IMR-90 (cell line): ENCODE results near the gene TPR.

Experiments used
- BHLHE40 ChIP-seq: fragments of 150-350 bp; IDR thresholded peaks from 2 replicates; pipeline ENCODE4 v1.6.1; 2016; ENCODE audit warnings: mild to moderate bottlenecking, low read depth, low read length
- CEBPB ChIP-seq: IDR thresholded peaks from 2 replicates; pipeline ENCODE4 v1.6.1; 2012; ENCODE audit warnings: low read depth, low read length, improper control_type of control experiment
- CHD1 ChIP-seq: IDR thresholded peaks from 2 replicates; pipeline ENCODE4 v1.6.1; 2012; ENCODE audit warnings: low read depth, low read length, improper control_type of control experiment
- MAZ ChIP-seq: IDR thresholded peaks from 2 replicates; pipeline ENCODE4 v1.6.1; 2012; ENCODE audit warnings: low read depth, mild to moderate bottlenecking, low read length, improper control_type of control experiment, moderate library complexity, borderline replicate concordance
- MXI1 ChIP-seq: IDR thresholded peaks from 2 replicates; pipeline ENCODE4 v1.6.1; 2012; ENCODE audit warnings: low read depth, mild to moderate bottlenecking, low read length, moderate library complexity, borderline replicate concordance
- NFE2L2 ChIP-seq: fragments of 150-350 bp; IDR thresholded peaks from 2 replicates; pipeline ENCODE4 v1.6.1; 2016; ENCODE audit warnings: low read depth, mild to moderate bottlenecking, low read length
- POLR2A ChIP-seq: IDR thresholded peaks from 2 replicates; pipeline ENCODE4 v1.6.1; 2012; ENCODE audit warnings: mild to moderate bottlenecking, low read depth, low read length
- RAD21 ChIP-seq: IDR thresholded peaks from 2 replicates; pipeline ENCODE4 v1.6.1; 2012; ENCODE audit warnings: low read length, improper control_type of control experiment
- RCOR1 ChIP-seq: IDR thresholded peaks from 2 replicates; pipeline ENCODE4 v1.6.1; 2012; ENCODE audit warnings: mild to moderate bottlenecking, low read length, improper control_type of control experiment; ENCODE audit not compliant: insufficient replicate concordance
- RFX5 ChIP-seq: IDR thresholded peaks from 2 replicates; pipeline ENCODE4 v1.8.0; 2012; ENCODE audit warnings: low read depth, mild to moderate bottlenecking, low read length, moderate library complexity
- TF ChIP-seq, protein P1 (sequence below): conservative IDR thresholded peaks from 2 replicates; pipeline ENCODE4 v1.5.1; 2012; ENCODE audit warnings: mild to moderate bottlenecking, low read depth, low read length, improper control_type of control experiment
- TF ChIP-seq, protein P2 (sequence below): fragments of 150-350 bp; IDR thresholded peaks from 2 replicates; pipeline ENCODE4 v1.6.1; 2017; ENCODE audit warnings: mild to moderate bottlenecking, antibody characterized with exemption, low read length, low read depth

DNA sequence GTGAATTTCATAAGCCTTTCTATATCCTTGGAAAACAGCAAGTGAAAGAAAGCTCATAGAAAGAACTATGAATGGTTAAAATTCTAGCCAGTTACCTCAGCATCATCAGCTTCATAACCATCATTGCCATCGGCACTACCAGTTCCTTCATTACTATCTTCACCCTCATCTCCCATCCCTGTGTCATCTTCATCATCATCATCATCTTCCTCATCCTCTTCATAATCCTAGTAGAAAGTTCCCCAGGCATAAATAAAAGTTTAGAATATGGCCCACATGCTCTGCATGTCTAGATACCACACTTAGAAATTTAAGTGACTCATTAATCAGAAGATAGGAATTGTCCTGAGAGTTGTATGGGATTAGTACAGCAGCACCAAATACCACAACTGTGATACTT lies 49.0 kb downstream of the TPR start:
- TF ChIP-seq POLR2A (no peak), RAD21 (no peak), RFX5 (no peak), RCOR1 (no peak), CHD1 (no peak), CEBPB (no peak), MAZ (no peak), BHLHE40 (no peak), NFE2L2 (no peak), MXI1 (no peak)
- TF ChIP-seq, protein P1, sequence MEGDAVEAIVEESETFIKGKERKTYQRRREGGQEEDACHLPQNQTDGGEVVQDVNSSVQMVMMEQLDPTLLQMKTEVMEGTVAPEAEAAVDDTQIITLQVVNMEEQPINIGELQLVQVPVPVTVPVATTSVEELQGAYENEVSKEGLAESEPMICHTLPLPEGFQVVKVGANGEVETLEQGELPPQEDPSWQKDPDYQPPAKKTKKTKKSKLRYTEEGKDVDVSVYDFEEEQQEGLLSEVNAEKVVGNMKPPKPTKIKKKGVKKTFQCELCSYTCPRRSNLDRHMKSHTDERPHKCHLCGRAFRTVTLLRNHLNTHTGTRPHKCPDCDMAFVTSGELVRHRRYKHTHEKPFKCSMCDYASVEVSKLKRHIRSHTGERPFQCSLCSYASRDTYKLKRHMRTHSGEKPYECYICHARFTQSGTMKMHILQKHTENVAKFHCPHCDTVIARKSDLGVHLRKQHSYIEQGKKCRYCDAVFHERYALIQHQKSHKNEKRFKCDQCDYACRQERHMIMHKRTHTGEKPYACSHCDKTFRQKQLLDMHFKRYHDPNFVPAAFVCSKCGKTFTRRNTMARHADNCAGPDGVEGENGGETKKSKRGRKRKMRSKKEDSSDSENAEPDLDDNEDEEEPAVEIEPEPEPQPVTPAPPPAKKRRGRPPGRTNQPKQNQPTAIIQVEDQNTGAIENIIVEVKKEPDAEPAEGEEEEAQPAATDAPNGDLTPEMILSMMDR = no peak
- TF ChIP-seq, protein P2, sequence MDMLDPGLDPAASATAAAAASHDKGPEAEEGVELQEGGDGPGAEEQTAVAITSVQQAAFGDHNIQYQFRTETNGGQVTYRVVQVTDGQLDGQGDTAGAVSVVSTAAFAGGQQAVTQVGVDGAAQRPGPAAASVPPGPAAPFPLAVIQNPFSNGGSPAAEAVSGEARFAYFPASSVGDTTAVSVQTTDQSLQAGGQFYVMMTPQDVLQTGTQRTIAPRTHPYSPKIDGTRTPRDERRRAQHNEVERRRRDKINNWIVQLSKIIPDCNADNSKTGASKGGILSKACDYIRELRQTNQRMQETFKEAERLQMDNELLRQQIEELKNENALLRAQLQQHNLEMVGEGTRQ = no peak
